GM19438 (cell line): ENCODE measurements around the gene NSMCE4A.
"Not testable (repeated sequence)": the region's sequence is repeated elsewhere in the genome, so short reads cannot be mapped to it uniquely, and the experiment has no call there.

Experiments
- ATAC-seq: cut with Tn5 transposase; IDR thresholded peaks from one replicate; pipeline ENCODE4 v1.9.1; 2021; ENCODE audit warnings: low read depth; ENCODE audit not compliant: unreplicated experiment

NSMCE4A gene

GRCh38 chr10:121942749-121943416, 32.1 kb downstream of the NSMCE4A start:
- ATAC-seq, result no peak

GRCh38 chr10:121941532-121941931, 33.5 kb downstream of the NSMCE4A start:
- ATAC-seq, result no peak

GRCh38 chr10:121936295-121936694, 38.7 kb downstream of the NSMCE4A start:
- no peak for ATAC-seq

- no peak for ATAC-seq
Observed at GRCh38 chr10:121935702-121936101, 39.3 kb downstream of the NSMCE4A start.

GRCh38 chr10:121930268-121931085, 44.5 kb downstream of the NSMCE4A start:
- ATAC-seq, result not testable (repeated sequence)

GRCh38 chr10:121929585-121930267, 45.3 kb downstream of the NSMCE4A start:
- not testable (repeated sequence) for ATAC-seq

GRCh38 chr10:121928528-121928884, 46.5 kb downstream of the NSMCE4A start:
- ATAC-seq, result peak; percentile 3

GRCh38 chr10:121927841-121928527, 47.0 kb downstream of the NSMCE4A start, which contains the start of gene ATE1:
TSS of gene ATE1 (minus strand) at chr10:121928031. CDS start at chr10:121927949, 82 bp downstream.
- ATAC-seq, result peak; percentile 77

GRCh38 chr10:121927318-121927840, 47.6 kb downstream of the NSMCE4A start:
- peak; percentile 48 for ATAC-seq

- no peak for ATAC-seq
Observed at GRCh38 chr10:121926671-121927317, 48.2 kb downstream of the NSMCE4A start.

- ATAC-seq, result no peak
Observed at GRCh38 chr10:121926157-121926556, 48.9 kb downstream of the NSMCE4A start.

GRCh38 chr10:121921238-121921931, 53.6 kb downstream of the NSMCE4A start:
- ATAC-seq, result no peak

GRCh38 chr10:121919666-121920065, 55.4 kb downstream of the NSMCE4A start:
- no peak for ATAC-seq

GRCh38 chr10:121918800-121919199, 56.2 kb downstream of the NSMCE4A start:
- ATAC-seq, result not testable (repeated sequence)

GRCh38 chr10:121914661-121915060, 60.4 kb downstream of the NSMCE4A start:
- ATAC-seq, result no peak

GRCh38 chr10:121911421-121911697, 63.7 kb downstream of the NSMCE4A start:
- ATAC-seq, result no peak

GRCh38 chr10:121910673-121911420, 64.2 kb downstream of the NSMCE4A start:
- no peak for ATAC-seq
